Measurements from ENCODE around the gene SPATA24.

The SPATA24 gene

GRCh38 chr5:139363937-139364336 lies 40.0 kb downstream of the SPATA24 start:
- no peak for TF ChIP-seq ZNF8 (CRISPR knock-in tag; IDR thresholded peaks at IDR 0.05)
- TF ChIP-seq RARB (CRISPR knock-in tag; IDR thresholded peaks at IDR 0.05): no peak
- no peak for TF ChIP-seq PPARA (CRISPR knock-in tag; IDR thresholded peaks at IDR 0.05; ENCODE audit: borderline replicate concordance)
- no peak for TF ChIP-seq CSDC2 (CRISPR knock-in tag; IDR thresholded peaks at IDR 0.05)
- TF ChIP-seq SNAI2 (CRISPR knock-in tag; IDR thresholded peaks at IDR 0.05): no peak
- no peak for TF ChIP-seq TCF4 (CRISPR knock-in tag; IDR thresholded peaks at IDR 0.05; ENCODE audit: borderline replicate concordance)
- TF ChIP-seq OSR1 (CRISPR knock-in tag; IDR thresholded peaks at IDR 0.05): no peak
- TF ChIP-seq TSHZ2 (CRISPR knock-in tag; IDR thresholded peaks at IDR 0.05): no peak
- TF ChIP-seq ZNF70 (CRISPR knock-in tag; IDR thresholded peaks at IDR 0.05): no peak
- TF ChIP-seq POU6F1 (CRISPR knock-in tag; IDR thresholded peaks at IDR 0.05; ENCODE audit: borderline replicate concordance, low read depth): no peak
- no peak for ATAC-seq

- 0 out of 3 replicates have a peak, but pooled peaks have one; percentile 26 for ATAC-seq
- TF ChIP-seq SNAI2 (CRISPR knock-in tag; IDR thresholded peaks at IDR 0.05): no peak
- TF ChIP-seq ZFP30 (CRISPR knock-in tag; IDR thresholded peaks at IDR 0.05): no peak
- no peak for TF ChIP-seq GLIS3 (CRISPR knock-in tag; IDR thresholded peaks at IDR 0.05)
- TF ChIP-seq ZFP3 (CRISPR knock-in tag; IDR thresholded peaks at IDR 0.05): no peak
- no peak for TF ChIP-seq TOX (CRISPR knock-in tag; IDR thresholded peaks at IDR 0.05; ENCODE audit: borderline replicate concordance)
- no peak for TF ChIP-seq ZNF8 (CRISPR knock-in tag; IDR thresholded peaks at IDR 0.05)
- no peak for TF ChIP-seq CSDC2 (CRISPR knock-in tag; IDR thresholded peaks at IDR 0.05)
- no peak for TF ChIP-seq POU6F1 (CRISPR knock-in tag; IDR thresholded peaks at IDR 0.05; ENCODE audit: borderline replicate concordance, low read depth)
- TF ChIP-seq TCF4 (CRISPR knock-in tag; IDR thresholded peaks at IDR 0.05; ENCODE audit: borderline replicate concordance): no peak
- TF ChIP-seq OSR1 (CRISPR knock-in tag; IDR thresholded peaks at IDR 0.05): no peak
- TF ChIP-seq CSRNP3 (CRISPR knock-in tag; IDR thresholded peaks at IDR 0.05): no peak
- no peak for TF ChIP-seq CREB5 (CRISPR knock-in tag; IDR thresholded peaks at IDR 0.05; ENCODE audit: low read depth)
Measured at GRCh38 chr5:139361835-139362429, 42.0 kb downstream of the SPATA24 start.

GRCh38 chr5:139360384-139360783 lies 43.5 kb downstream of the SPATA24 start:
- no peak for ATAC-seq
- no peak for TF ChIP-seq SNAI2 (CRISPR knock-in tag; IDR thresholded peaks at IDR 0.05)

GRCh38 chr5:139358064-139358463 lies 45.8 kb downstream of the SPATA24 start:
- no peak for ATAC-seq
- TF ChIP-seq BACH2 (CRISPR knock-in tag; IDR thresholded peaks at IDR 0.05; ENCODE audit: borderline replicate concordance) (no peak), ZNF70 (CRISPR knock-in tag; IDR thresholded peaks at IDR 0.05) (no peak), CREB5 (CRISPR knock-in tag; IDR thresholded peaks at IDR 0.05; ENCODE audit: low read depth) (no peak), PATZ1 (CRISPR knock-in tag; IDR thresholded peaks at IDR 0.05; ENCODE audit: borderline replicate concordance) (no peak), CSRNP3 (CRISPR knock-in tag; IDR thresholded peaks at IDR 0.05) (no peak), ZNF565 (CRISPR knock-in tag; conservative IDR thresholded peaks at IDR 0.05; ENCODE audit: low read depth) (no peak)

Data from SK-N-SH treated with all-trans-retinoic acid at 6 μM for 48 hours (cell line).